ENCODE measurements around the gene SKI.
"Not testable (repeated sequence)": the region's sequence is repeated elsewhere in the genome, so short reads cannot be mapped to it uniquely, and the experiment has no call there.

Gene SKI

GRCh38 chr1:2231532-2232254 lies 3.6 kb downstream of the SKI start:
- peak; percentile 69 for DNase-seq

DNA sequence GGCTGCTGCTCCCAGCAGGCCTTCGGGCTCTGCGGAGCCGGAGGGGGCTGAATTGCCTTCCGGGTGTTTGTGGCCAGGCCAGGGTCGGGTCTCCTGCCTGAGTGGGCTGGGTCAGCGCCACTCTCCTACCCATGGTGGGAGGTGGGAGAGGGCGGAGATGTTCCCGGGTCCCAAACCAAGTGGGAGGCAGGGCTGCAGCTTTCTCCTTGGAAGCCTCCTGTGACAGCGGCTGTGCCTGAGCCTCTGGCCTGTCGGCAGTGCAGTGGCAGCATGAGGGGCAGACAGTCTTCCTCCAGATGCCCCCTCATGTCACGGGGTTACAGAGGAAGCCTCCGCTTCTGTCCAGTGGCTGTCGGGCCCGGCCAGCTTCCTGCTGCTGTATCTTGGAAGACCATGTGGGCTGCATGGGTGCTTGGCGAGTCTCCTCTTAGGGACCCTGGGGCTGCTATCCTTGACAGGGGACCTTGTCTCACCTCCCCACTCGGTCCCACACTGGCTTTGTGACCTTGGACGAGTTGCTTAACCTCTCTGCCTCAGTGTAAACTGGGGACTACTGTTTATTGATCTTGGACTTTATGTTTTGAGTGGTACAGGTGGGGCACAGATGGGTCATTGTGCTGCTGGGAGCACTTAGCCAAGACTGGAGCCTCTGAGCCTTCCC lies 4.3 kb downstream of the SKI start:
- DNase-seq = no peak

GRCh38 chr1:2232916-2233438 lies 4.9 kb downstream of the SKI start:
- no peak for DNase-seq

- no peak for DNase-seq
Measured at GRCh38 chr1:2233468-2233867, 5.3 kb downstream of the SKI start.

GRCh38 chr1:2233997-2234761 lies 6.1 kb downstream of the SKI start:
- DNase-seq = peak; percentile 66

- DNase-seq = no peak
Measured at GRCh38 chr1:2234762-2235113, 6.6 kb downstream of the SKI start.

- DNase-seq = no peak
Measured at GRCh38 chr1:2235300-2235998, 7.3 kb downstream of the SKI start.

GRCh38 chr1:2236695-2237677 lies 8.9 kb downstream of the SKI start:
- DNase-seq = no peak

GRCh38 chr1:2237773-2238172 lies 9.7 kb downstream of the SKI start:
- no peak for DNase-seq

DNA sequence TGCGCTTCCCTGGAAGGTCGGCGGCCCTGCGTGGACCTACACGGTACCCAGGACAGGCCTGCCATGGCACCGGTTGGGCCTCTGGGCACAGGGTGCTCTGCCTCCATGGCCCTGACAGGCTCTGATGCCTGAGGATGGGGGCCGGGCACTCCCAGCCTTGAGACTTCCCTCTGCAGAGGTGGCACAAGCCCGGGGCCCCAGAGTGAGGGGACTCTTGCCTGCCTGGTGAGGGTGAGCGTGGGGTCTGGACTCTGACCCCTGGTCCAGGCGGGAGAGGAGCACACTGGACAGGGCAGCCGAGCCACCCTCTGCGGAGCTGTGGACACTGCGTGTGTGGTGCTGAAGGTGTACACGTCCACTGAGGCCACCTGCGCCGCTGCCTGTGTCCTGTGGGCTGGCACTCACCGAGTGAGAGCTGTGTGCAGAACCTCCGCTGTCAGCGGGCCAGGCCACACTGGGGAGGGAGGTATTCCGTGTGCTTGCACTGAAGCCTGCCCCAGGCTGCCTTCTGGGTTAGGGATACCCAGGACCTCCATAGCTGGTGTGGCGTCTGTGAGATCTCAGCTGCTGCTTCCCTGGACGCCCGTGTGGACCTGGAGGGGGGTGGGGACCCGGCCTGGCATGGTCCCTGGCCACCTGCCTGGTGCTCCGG lies 10.4 kb downstream of the SKI start:
- DNase-seq = no peak

- no peak for DNase-seq
Measured at GRCh38 chr1:2239013-2239370, 10.9 kb downstream of the SKI start.

- DNase-seq = no peak
Measured at GRCh38 chr1:2239384-2239985, 11.4 kb downstream of the SKI start.

- DNase-seq = no peak
Measured at GRCh38 chr1:2240270-2241156, 12.4 kb downstream of the SKI start.

DNA sequence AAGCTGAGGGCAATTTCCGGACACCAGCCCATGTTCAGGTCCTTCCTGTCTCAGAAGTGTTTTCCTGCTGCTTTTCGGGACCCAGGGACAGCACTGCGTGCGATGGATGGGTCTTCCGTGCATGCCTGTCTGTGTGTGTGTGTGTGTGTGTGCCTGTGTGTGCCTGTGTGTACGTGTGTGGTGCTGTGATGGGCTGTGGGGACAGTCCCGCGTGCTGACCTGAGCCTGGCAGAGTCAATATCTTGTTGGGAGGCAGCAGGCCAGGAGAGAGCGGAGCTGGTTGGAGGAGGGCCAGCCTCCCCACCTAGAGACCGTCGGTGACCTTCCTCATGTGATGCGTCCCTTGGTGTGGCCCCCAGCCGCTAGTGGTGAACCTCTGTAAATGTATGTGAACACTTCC lies 13.7 kb downstream of the SKI start:
- no peak for DNase-seq

DNA sequence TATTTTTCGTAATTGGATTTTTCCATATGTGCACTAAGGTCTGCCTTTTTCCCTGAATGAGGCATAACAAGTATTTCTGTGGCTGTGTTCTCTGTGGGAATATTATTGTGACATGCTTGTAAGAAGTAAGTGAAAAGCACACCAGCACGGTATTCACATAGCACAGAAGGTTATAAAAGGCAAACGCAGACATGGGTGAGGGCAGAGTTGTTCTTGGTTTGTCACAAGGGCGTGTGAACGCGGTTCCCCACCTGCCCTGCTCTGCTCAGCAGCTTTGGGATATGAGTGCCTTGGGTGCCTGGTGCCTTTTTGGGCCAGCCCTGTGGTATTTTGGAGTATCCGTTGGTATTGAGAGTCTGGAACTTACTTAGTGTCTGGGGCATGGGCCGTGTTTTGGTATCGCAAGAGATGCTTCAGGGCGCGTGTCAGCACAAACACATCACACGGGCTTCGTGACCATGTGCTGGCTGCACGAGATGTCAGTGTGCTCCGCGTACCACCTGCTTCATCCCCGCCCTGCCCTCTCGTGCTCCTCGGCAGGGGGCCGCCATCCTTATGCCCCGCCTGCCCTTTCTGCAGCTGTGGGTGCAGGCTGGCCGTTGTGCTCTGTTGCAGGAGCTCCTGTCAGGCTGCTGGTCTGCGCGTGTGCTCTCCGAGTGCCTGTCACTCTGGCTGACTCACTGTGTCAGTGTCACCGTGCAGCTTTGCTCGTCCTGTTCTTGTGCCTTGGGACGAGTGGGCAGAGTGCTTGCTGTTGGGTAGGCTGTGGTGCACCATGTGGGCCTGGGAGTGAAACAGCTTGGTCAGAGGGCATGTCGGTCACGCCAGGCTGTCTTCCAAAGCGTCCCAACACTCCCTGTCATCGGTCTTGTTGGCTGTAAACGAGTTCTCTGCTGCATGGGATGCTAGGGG lies 15.0 kb downstream of the SKI start:
- no peak for DNase-seq

GRCh38 chr1:2247045-2247394 lies 18.9 kb downstream of the SKI start:
- not testable (repeated sequence) for DNase-seq

DNA sequence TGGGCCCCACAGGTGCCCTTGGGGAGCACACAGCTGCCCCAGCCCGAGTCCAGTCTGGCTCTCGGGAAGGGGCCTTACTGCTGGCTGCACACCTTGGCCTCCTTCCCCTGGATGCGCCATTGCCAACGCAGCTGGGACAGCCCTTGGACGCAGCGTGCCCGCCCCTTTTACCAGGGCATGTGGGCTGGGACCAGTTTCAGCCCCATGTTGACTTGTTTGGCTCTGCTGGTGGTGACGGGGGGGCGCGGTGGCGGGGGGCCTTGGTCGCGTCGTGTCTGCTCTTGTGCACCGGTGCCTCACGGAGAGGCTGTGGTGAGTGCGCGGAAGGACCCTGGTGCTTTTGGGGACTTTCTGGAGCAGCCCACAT lies 19.6 kb downstream of the SKI start:
- no peak for DNase-seq

DNA sequence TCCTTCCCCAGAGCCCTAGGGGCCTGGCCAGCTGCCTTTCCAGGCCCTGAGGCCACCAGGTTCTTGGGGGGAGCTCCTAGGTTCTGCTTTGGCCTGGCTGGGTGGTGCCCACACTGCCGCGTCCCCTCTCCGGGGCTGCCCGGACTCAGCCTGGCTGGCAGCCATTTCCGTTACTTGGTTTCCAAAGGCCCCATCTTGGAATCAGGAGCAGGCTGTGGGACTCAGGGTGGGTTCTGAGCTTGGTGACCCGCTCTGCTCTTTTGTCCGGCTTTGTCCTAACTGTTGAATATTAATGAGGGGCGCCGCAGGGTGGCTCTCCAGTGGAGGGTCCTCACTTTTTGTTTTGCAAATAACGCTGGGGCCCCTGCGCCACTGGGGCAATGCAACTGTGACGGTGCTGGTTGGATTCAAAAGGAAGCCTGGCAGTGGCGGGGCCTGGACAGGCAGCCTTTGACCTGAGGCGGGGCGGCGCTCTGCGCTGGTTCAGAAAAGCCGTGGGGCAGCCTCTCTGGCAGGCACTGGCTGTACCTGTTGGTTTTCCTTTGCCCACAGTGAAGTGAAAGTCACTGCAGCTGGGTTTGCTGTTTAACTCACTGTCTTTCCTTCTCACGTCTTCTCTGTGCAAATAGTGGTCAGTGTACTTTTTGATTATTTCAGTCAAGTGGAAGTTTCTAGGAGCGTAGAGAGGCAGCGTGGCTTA lies 20.2 kb downstream of the SKI start:
- no peak for DNase-seq
